ENCODE measurements around the gene OCSTAMP.

OCSTAMP gene

DNA sequence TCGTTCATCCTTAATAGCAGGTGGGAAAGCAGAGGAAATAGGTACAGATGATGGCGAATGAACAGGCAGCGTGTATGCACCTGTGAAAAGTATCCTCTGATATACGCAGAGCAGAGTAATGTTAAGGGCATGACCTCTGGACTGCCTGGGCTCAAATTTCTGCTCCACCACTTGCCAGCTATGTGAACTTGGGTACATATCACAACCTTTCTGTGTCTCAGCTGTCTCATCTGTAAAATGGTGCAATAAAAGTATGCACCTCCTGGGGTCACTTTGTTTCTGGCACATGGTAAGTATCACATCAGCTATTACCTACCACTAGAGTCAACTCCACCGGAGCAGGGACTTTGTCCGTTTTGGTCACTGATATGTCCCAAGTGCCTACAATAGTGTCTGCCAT is 2.5 kb downstream of the OCSTAMP start:
- TF ChIP-seq, protein P1, sequence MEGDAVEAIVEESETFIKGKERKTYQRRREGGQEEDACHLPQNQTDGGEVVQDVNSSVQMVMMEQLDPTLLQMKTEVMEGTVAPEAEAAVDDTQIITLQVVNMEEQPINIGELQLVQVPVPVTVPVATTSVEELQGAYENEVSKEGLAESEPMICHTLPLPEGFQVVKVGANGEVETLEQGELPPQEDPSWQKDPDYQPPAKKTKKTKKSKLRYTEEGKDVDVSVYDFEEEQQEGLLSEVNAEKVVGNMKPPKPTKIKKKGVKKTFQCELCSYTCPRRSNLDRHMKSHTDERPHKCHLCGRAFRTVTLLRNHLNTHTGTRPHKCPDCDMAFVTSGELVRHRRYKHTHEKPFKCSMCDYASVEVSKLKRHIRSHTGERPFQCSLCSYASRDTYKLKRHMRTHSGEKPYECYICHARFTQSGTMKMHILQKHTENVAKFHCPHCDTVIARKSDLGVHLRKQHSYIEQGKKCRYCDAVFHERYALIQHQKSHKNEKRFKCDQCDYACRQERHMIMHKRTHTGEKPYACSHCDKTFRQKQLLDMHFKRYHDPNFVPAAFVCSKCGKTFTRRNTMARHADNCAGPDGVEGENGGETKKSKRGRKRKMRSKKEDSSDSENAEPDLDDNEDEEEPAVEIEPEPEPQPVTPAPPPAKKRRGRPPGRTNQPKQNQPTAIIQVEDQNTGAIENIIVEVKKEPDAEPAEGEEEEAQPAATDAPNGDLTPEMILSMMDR (IDR thresholded peaks at IDR 0.05; ENCODE audit: low read length, missing control alignments) = no peak
- DNase-seq (ENCODE audit: low read depth) = no peak
- no peak overlapping the region for H3K4me3 ChIP-seq (replicated peaks; ENCODE audit: low read depth, low read length)

DNA sequence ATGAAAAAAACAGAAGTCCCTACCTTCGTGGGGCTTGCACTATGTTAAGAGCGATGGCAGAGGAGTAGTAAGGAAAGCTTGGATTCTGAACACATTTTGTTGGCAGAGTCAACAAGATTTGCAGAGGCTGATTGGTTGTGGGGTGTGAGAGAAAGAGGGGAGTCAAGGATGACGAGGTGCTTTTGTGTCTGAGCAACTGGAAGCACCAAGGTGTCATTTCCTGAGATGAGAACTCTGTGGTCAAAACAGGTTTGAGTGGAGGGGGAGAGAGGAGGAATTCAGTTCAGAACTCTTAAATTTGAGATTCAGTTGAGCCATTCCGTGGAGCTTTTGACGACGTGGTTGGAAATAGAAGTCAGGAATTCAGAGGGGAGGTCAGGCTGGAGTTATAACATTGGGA is 3.5 kb downstream of the OCSTAMP start:
- DNase-seq (ENCODE audit: low read depth) = no peak
- TF ChIP-seq, protein P1 (IDR thresholded peaks at IDR 0.05; ENCODE audit: low read length, missing control alignments) = no peak
- H3K4me3 ChIP-seq (replicated peaks; ENCODE audit: low read depth, low read length) = no peak overlapping the region

DNA sequence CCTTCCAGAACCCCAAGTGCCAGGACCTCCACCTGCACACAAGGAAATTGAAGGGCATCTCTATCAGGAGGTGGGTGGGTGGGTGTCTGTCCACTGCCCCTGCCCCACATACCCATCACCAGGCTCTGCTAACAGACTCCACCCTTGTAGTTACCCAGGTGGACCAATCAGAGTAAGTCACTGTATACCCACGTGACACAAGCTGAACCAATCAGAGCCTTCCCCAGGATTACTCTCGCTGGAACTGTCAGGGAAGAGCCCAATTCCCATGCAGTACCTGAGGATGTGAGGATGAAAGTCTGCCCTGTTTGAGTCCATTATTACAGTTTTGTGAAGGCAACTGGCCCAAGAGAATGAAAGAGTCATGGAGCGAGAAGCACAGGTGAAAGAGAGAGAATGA is 4.2 kb downstream of the OCSTAMP start:
- DNase-seq (ENCODE audit: low read depth) = no peak
- TF ChIP-seq, protein P1 (IDR thresholded peaks at IDR 0.05; ENCODE audit: low read length, missing control alignments) = no peak

DNA sequence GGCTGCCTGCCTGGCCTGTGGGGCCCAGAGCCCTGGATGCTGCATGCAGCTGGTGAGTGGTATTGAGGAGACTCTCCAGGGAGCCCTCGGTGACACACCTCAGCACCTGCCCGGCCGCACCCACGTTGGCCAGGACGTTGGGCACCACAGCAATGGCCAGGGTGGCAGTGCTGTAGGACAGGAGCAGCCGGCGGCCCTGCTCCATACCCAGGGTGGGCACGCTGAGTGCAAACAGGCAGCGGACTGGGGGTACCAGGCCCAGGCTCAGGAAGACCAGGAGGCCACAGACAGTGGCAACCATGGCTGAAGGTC is 4.7 kb downstream of the OCSTAMP start:
- TF ChIP-seq, protein P1 (IDR thresholded peaks at IDR 0.05; ENCODE audit: low read length, missing control alignments) = no peak
- H3K4me3 ChIP-seq (replicated peaks; ENCODE audit: low read depth, low read length) = no peak overlapping the region
- DNase-seq (ENCODE audit: low read depth) = no peak

More for the DNA sequence above, 4.2 kb downstream of the OCSTAMP start:
- no peak overlapping the region for H3K4me3 ChIP-seq (replicated peaks; ENCODE audit: low read depth, low read length)

DNA sequence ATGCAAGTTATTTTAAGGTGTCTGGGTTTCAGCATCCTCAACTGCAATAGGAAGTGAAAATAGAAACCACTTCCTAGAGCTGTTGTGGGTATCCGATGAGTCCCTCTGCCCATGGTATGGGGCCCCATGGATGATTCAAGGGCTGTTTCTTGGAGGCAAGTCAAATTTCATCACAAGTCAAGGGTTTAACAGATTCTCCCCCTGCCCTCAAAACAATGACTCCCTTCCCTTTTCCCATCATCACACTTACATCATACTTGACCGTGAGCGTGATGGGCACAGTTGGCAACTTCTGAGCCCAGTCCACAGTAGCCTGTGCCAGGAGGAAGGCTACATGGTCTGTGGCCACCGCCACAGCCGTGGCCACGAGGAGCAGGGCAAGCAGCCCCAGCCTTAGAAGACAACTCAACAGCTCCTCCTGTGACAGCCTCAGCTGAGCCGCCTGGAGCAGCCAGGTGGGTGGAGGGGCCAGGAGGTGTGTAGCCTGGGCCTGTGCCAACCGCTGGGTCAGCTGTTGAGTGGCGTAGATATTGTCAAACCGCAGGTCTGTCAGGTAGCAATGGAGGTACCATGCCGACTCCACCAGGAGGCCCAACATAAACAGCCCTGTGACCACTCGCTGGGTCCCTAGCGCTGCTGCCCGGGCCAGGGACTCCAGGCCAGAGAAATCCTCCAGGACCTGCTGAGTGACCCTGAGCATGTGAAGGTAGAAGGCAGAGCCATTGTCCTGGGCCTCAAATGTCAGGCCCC is 5.2 kb downstream of the OCSTAMP start:
- peak; percentile 21 for DNase-seq (ENCODE audit: low read depth)
- TF ChIP-seq, protein P1 (IDR thresholded peaks at IDR 0.05; ENCODE audit: low read length, missing control alignments) = no peak
- H3K4me3 ChIP-seq (replicated peaks; ENCODE audit: low read depth, low read length) = no peak overlapping the region

DNA sequence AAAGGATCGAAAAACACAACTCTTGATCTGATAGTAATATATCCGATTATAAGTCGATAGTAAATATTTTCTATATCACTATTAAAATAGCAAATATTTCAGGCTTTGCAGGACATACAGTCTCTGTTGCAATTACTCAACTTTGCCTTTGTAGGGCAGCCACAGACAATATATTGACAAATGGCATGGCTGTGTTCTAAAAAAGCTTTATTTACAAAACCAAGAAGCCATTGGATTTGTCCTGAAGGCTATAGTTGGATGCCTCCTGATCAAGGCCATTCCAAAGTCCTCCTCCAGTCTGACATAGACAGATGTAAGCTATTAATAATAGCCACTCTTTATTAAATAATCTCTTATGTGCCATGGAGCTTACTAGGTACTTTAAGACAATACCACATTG is 5.9 kb downstream of the OCSTAMP start:
- TF ChIP-seq, protein P1 (IDR thresholded peaks at IDR 0.05; ENCODE audit: low read length, missing control alignments) = no peak

DNA sequence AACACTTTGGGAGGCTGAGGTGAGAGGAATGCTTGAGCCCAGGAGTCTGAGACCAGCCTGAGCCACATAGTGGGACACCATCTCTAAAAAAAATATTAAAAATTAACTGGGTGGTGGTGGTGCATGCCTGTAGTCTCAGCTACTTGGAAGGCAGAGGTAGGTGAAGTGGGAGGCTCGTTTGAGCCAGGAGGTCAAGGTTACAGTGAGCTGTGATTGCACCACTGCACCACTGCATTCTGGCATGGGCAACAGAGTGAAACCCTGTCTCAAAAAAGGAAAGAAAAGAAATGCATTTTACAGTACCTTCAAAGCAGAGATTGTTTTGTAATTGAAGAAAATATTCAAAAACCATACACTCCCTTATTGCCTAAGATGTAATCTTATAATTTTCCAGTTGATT is 6.5 kb downstream of the OCSTAMP start:
- TF ChIP-seq, protein P1 (IDR thresholded peaks at IDR 0.05; ENCODE audit: low read length, missing control alignments) = no peak
- H3K4me3 ChIP-seq (replicated peaks; ENCODE audit: low read depth, low read length) = no peak overlapping the region
- DNase-seq (ENCODE audit: low read depth) = no peak

More for the DNA sequence above, 5.9 kb downstream of the OCSTAMP start:
- DNase-seq (ENCODE audit: low read depth) = peak; percentile 17
- no peak overlapping the region for H3K4me3 ChIP-seq (replicated peaks; ENCODE audit: low read depth, low read length)
